ENCODE data around the gene ACE.

The ACE gene

GRCh38 chr17:63446753-63447470, 29.9 kb upstream of the ACE start:
- Histone ChIP-seq H4K8ac (ENCODE audit: low read depth, low read length) (peak overlapping the region; percentile 9), H3K4me3 (ENCODE audit: low read length in 2 of 2) (peak overlapping the region; percentile 49 to 79), H2BK120ac (ENCODE audit: low read depth, low read length) (no peak overlapping the region), H3K27ac (replicated peaks; ENCODE audit: low read length) (no peak overlapping the region), H2BK15ac (ENCODE audit: low read length) (peak overlapping the region; percentile 64), H3K18ac (ENCODE audit: low read length) (peak overlapping the region; percentile 96), H2AFZ (ENCODE audit: low read length) (peak overlapping the region; percentile 99), H3K23ac (ENCODE audit: low read depth, low read length, poor library complexity) (peak overlapping the region; percentile 75), H2AK5ac (ENCODE audit: low read depth, low read length) (peak overlapping the region; percentile 70), H2BK12ac (ENCODE audit: low read length) (peak overlapping the region; percentile 66), H3K36me3 (replicated peaks in 1 of 2; ENCODE audit: control insufficient read depth in 2 of 2, insufficient read depth in 2 of 2, low read length in 2 of 2) (no peaks in the 10 kb centered on the region), H3K4me2 (ENCODE audit: insufficient read depth, low read length, poor library complexity, severe bottlenecking) (peak overlapping the region; percentile 94), H3K4me1 (ENCODE audit: control insufficient read depth in 2 of 2, insufficient read depth in 1 of 2, low read depth in 1 of 2, low read length in 2 of 2) (peaks cover 0 to 15% of the 10 kb centered on the region in 2 donors), H3K9me3 (replicated peaks in 1 of 2; ENCODE audit: control insufficient read depth in 2 of 2, insufficient read depth in 1 of 2, low read depth in 1 of 2, low read length in 2 of 2) (peaks cover 0 to 2% of the 10 kb centered on the region in 2 donors), H3K9ac (ENCODE audit: low read depth, low read length, poor library complexity) (peak overlapping the region; percentile 18), H4K91ac (ENCODE audit: low read depth, low read length, poor library complexity) (no peak overlapping the region), H2BK5ac (ENCODE audit: low read length) (no peak overlapping the region), H3K4ac (ENCODE audit: low read length) (peak overlapping the region; percentile 67), H3K27me3 (ENCODE audit: control insufficient read depth in 3 of 3, insufficient read depth in 3 of 3, low read depth in 1 of 3, low read length in 3 of 3) (peaks cover 0 to 61% (median 15%) of the 10 kb centered on the region in 3 experiments), H3K79me1 (ENCODE audit: low read depth, low read length) (no peaks in the 10 kb centered on the region), H3K14ac (ENCODE audit: low read length) (peak overlapping the region; percentile 44)
- WGBS, 2 donors (ENCODE audit: extremely low coverage in 2 of 2, insufficient read length in 2 of 2, insufficient replicate concordance in 1 of 2), result no CpG with 5 or more reads among the region's 44 CpGs
- no peak for DNase-seq (ENCODE audit: low spot score)

- H3K27ac ChIP-seq (replicated peaks; ENCODE audit: low read length), result no peak overlapping the region
- H3K14ac ChIP-seq (ENCODE audit: low read length), result no peak overlapping the region
- peak overlapping the region; percentile 18 for H3K9ac ChIP-seq (ENCODE audit: low read depth, low read length, poor library complexity)
- H2AFZ ChIP-seq (ENCODE audit: low read length), result peak overlapping the region; percentile 99
- no peak overlapping the region for H3K4me2 ChIP-seq (ENCODE audit: insufficient read depth, low read length, poor library complexity, severe bottlenecking)
- H4K8ac ChIP-seq (ENCODE audit: low read depth, low read length), result no peak overlapping the region
- H2AK5ac ChIP-seq (ENCODE audit: low read depth, low read length), result peak overlapping the region; percentile 70
- H2BK15ac ChIP-seq (ENCODE audit: low read length), result peak overlapping the region; percentile 64
- no peak overlapping the region for H3K23ac ChIP-seq (ENCODE audit: low read depth, low read length, poor library complexity)
- H2BK120ac ChIP-seq (ENCODE audit: low read depth, low read length), result no peak overlapping the region
- no peaks in the 10 kb centered on the region for H3K79me1 ChIP-seq (ENCODE audit: low read depth, low read length)
- H3K36me3 ChIP-seq (replicated peaks in 1 of 2; ENCODE audit: control insufficient read depth in 2 of 2, insufficient read depth in 2 of 2, low read length in 2 of 2), result no peaks in the 10 kb centered on the region
- no peak overlapping the region for H2BK5ac ChIP-seq (ENCODE audit: low read length)
- peaks cover 0 to 15% of the 10 kb centered on the region in 2 donors for H3K4me1 ChIP-seq (ENCODE audit: control insufficient read depth in 2 of 2, insufficient read depth in 1 of 2, low read depth in 1 of 2, low read length in 2 of 2)
- no peak overlapping the region for H3K4ac ChIP-seq (ENCODE audit: low read length)
- DNase-seq (ENCODE audit: low spot score), result no peak
- peak overlapping the region in 1 of 2 donors; percentile 57 for H3K4me3 ChIP-seq (ENCODE audit: low read length in 2 of 2)
- H3K27me3 ChIP-seq (ENCODE audit: control insufficient read depth in 3 of 3, insufficient read depth in 3 of 3, low read depth in 1 of 3, low read length in 3 of 3), result peaks cover 0 to 64% (median 15%) of the 10 kb centered on the region in 3 experiments
- H3K18ac ChIP-seq (ENCODE audit: low read length), result peak overlapping the region; percentile 96
- peaks cover 0 to 2% of the 10 kb centered on the region in 2 donors for H3K9me3 ChIP-seq (replicated peaks in 1 of 2; ENCODE audit: control insufficient read depth in 2 of 2, insufficient read depth in 1 of 2, low read depth in 1 of 2, low read length in 2 of 2)
- no peak overlapping the region for H4K91ac ChIP-seq (ENCODE audit: low read depth, low read length, poor library complexity)
- H2BK12ac ChIP-seq (ENCODE audit: low read length), result no peak overlapping the region
- WGBS, 2 donors (ENCODE audit: extremely low coverage in 2 of 2, insufficient read length in 2 of 2, insufficient replicate concordance in 1 of 2), result no CpG with 5 or more reads among the region's 12 CpGs
These were observed 29.3 kb upstream of the ACE start for GRCh38 chr17:63447471-63448009.

GRCh38 chr17:63448655-63449054, 28.2 kb upstream of the ACE start:
- H3K23ac ChIP-seq (ENCODE audit: low read depth, low read length, poor library complexity), result no peak overlapping the region
- H3K4ac ChIP-seq (ENCODE audit: low read length), result no peak overlapping the region
- H3K4me1 ChIP-seq (ENCODE audit: control insufficient read depth in 2 of 2, insufficient read depth in 1 of 2, low read depth in 1 of 2, low read length in 2 of 2), result peaks cover 0 to 13% of the 10 kb centered on the region in 2 donors
- H2BK12ac ChIP-seq (ENCODE audit: low read length), result no peak overlapping the region
- H3K79me1 ChIP-seq (ENCODE audit: low read depth, low read length), result no peaks in the 10 kb centered on the region
- H2BK5ac ChIP-seq (ENCODE audit: low read length), result no peak overlapping the region
- no peak overlapping the region for H2BK120ac ChIP-seq (ENCODE audit: low read depth, low read length)
- H3K27me3 ChIP-seq (ENCODE audit: control insufficient read depth in 3 of 3, insufficient read depth in 3 of 3, low read depth in 1 of 3, low read length in 3 of 3), result peaks cover 0 to 65% (median 15%) of the 10 kb centered on the region in 3 experiments
- no peak overlapping the region for H3K27ac ChIP-seq (replicated peaks; ENCODE audit: low read length)
- no peak overlapping the region for H3K4me3 ChIP-seq (ENCODE audit: low read length in 2 of 2)
- no CpG with 5 or more reads among the region's 3 CpGs for WGBS, 2 donors (ENCODE audit: extremely low coverage in 2 of 2, insufficient read length in 2 of 2, insufficient replicate concordance in 1 of 2)
- H4K91ac ChIP-seq (ENCODE audit: low read depth, low read length, poor library complexity), result no peak overlapping the region
- no peak overlapping the region for H3K9ac ChIP-seq (ENCODE audit: low read depth, low read length, poor library complexity)
- no peaks in the 10 kb centered on the region for H3K36me3 ChIP-seq (replicated peaks in 1 of 2; ENCODE audit: control insufficient read depth in 2 of 2, insufficient read depth in 2 of 2, low read length in 2 of 2)
- H2AFZ ChIP-seq (ENCODE audit: low read length), result no peak overlapping the region
- H2AK5ac ChIP-seq (ENCODE audit: low read depth, low read length), result no peak overlapping the region
- no peak for DNase-seq (ENCODE audit: low spot score)
- no peak overlapping the region for H4K8ac ChIP-seq (ENCODE audit: low read depth, low read length)
- no peak overlapping the region for H3K4me2 ChIP-seq (ENCODE audit: insufficient read depth, low read length, poor library complexity, severe bottlenecking)
- no peak overlapping the region for H2BK15ac ChIP-seq (ENCODE audit: low read length)
- H3K18ac ChIP-seq (ENCODE audit: low read length), result no peak overlapping the region
- H3K9me3 ChIP-seq (replicated peaks in 1 of 2; ENCODE audit: control insufficient read depth in 2 of 2, insufficient read depth in 1 of 2, low read depth in 1 of 2, low read length in 2 of 2), result no peaks in the 10 kb centered on the region
- H3K14ac ChIP-seq (ENCODE audit: low read length), result no peak overlapping the region

GRCh38 chr17:63450551-63450950, 26.3 kb upstream of the ACE start:
- peak overlapping the region; percentile 66 for H3K18ac ChIP-seq (ENCODE audit: low read length)
- H3K79me1 ChIP-seq (ENCODE audit: low read depth, low read length), result no peaks in the 10 kb centered on the region
- DNase-seq (ENCODE audit: low spot score), result no peak
- H3K9me3 ChIP-seq (replicated peaks in 1 of 2; ENCODE audit: control insufficient read depth in 2 of 2, insufficient read depth in 1 of 2, low read depth in 1 of 2, low read length in 2 of 2), result peaks cover 0 to 1% of the 10 kb centered on the region in 2 donors
- H3K9ac ChIP-seq (ENCODE audit: low read depth, low read length, poor library complexity), result no peak overlapping the region
- no peak overlapping the region for H2BK120ac ChIP-seq (ENCODE audit: low read depth, low read length)
- H3K4me1 ChIP-seq (ENCODE audit: control insufficient read depth in 2 of 2, insufficient read depth in 1 of 2, low read depth in 1 of 2, low read length in 2 of 2), result peaks cover 0 to 10% of the 10 kb centered on the region in 2 donors
- H2BK15ac ChIP-seq (ENCODE audit: low read length), result no peak overlapping the region
- H3K4ac ChIP-seq (ENCODE audit: low read length), result no peak overlapping the region
- no peak overlapping the region for H2BK5ac ChIP-seq (ENCODE audit: low read length)
- peak overlapping the region; percentile 64 for H2AFZ ChIP-seq (ENCODE audit: low read length)
- peaks cover 0 to 47% (median 11%) of the 10 kb centered on the region in 3 experiments for H3K27me3 ChIP-seq (ENCODE audit: control insufficient read depth in 3 of 3, insufficient read depth in 3 of 3, low read depth in 1 of 3, low read length in 3 of 3)
- no peaks in the 10 kb centered on the region for H3K36me3 ChIP-seq (replicated peaks in 1 of 2; ENCODE audit: control insufficient read depth in 2 of 2, insufficient read depth in 2 of 2, low read length in 2 of 2)
- WGBS, 2 donors (ENCODE audit: extremely low coverage in 2 of 2, insufficient read length in 2 of 2, insufficient replicate concordance in 1 of 2), result no CpG with 5 or more reads among the region's 11 CpGs
- no peak overlapping the region for H4K91ac ChIP-seq (ENCODE audit: low read depth, low read length, poor library complexity)
- H3K4me2 ChIP-seq (ENCODE audit: insufficient read depth, low read length, poor library complexity, severe bottlenecking), result no peak overlapping the region
- H4K8ac ChIP-seq (ENCODE audit: low read depth, low read length), result no peak overlapping the region
- no peak overlapping the region for H3K4me3 ChIP-seq (ENCODE audit: low read length in 2 of 2)
- no peak overlapping the region for H2BK12ac ChIP-seq (ENCODE audit: low read length)
- H3K27ac ChIP-seq (replicated peaks; ENCODE audit: low read length), result no peak overlapping the region
- no peak overlapping the region for H3K14ac ChIP-seq (ENCODE audit: low read length)
- no peak overlapping the region for H2AK5ac ChIP-seq (ENCODE audit: low read depth, low read length)
- H3K23ac ChIP-seq (ENCODE audit: low read depth, low read length, poor library complexity), result no peak overlapping the region
